Urinary bladder (tissue), 4 donors: ENCODE data around the gene FLNC. TPM values are rescaled to one million over a fixed set of nuclear protein-coding genes. Genes with fewer than 3 reads are reported as not detected.

Experiments
- DNase-seq: peaks from one replicate; pipeline ENCODE4 v3.0.0-alpha.2; 2015; ENCODE audit errors: extremely low spot score
- H3K27ac ChIP-seq: one replicate; pipeline ENCODE4 v1.5.1; 2013; ENCODE audit warnings: low read depth, mild to moderate bottlenecking, moderate library complexity
- H3K36me3 ChIP-seq: one replicate; pipeline ENCODE4 v1.6.1; 2013; ENCODE audit warnings: mild to moderate bottlenecking, moderate library complexity; ENCODE audit not compliant: insufficient read depth
- H3K4me1 ChIP-seq: one replicate; pipeline ENCODE4 v1.6.1; 2013; ENCODE audit warnings: mild to moderate bottlenecking, moderate library complexity; ENCODE audit not compliant: insufficient read depth
- H3K4me3 ChIP-seq: one replicate; pipeline ENCODE4 v1.5.1; 2013; ENCODE audit warnings: low read depth, low read length
- WGBS: extraction: QIAGEN DNeasy Blood & Tissue Kit; methylation state at CpG from one replicate; pipeline ENCODE4 v1.1.7; 2013; 5-methylcytosine and 5-hydroxymethylcytosine counted together
- polyA plus RNA-seq: library from polyadenylated mRNA; stranded (reverse); fragments of 200-250 nt; gene quantifications from one replicate; pipeline ENCODE4 v1.2.3, GENCODE V29; 2013
- total RNA-seq: library from RNA; depleted of rRNA; stranded (reverse); fragments of >200 nt; gene quantifications from one replicate; pipeline ENCODE4 v1.2.3, GENCODE V29; 2014
- donor health status: healthy with polysubstance abuse.
- donor health status: healthy.

FLNC gene
- total and polyA plus RNA-seq, 2 donors = 136 to 336 TPM

- Histone ChIP-seq H3K4me3 (no peak overlapping the region), H3K4me1 (no peaks in the 10 kb centered on the region), H3K36me3 (no peaks in the 10 kb centered on the region), H3K27ac (no peak overlapping the region)
- WGBS = 46% methylated on average over 19 of the region's 19 CpGs
- DNase-seq = no peak
Measured at GRCh38 chr7:128883622-128884448, 53.6 kb downstream of the FLNC start.

GRCh38 chr7:128884561-128885369 is 54.6 kb downstream of the FLNC start:
- DNase-seq = no peak
- Histone ChIP-seq H3K4me3 (no peak overlapping the region), H3K4me1 (no peaks in the 10 kb centered on the region), H3K27ac (no peak overlapping the region), H3K36me3 (no peaks in the 10 kb centered on the region)
- 82% methylated on average over 26 of the region's 26 CpGs for WGBS

- no peak overlapping the region for H3K27ac ChIP-seq
- H3K36me3 ChIP-seq = no peaks in the 10 kb centered on the region
- WGBS = 91% methylated on average over 10 of the region's 10 CpGs
Measured at GRCh38 chr7:128885370-128886187, 55.4 kb downstream of the FLNC start.

GRCh38 chr7:128886391-128887168 is 56.4 kb downstream of the FLNC start:
- Histone ChIP-seq H3K36me3 (no peaks in the 10 kb centered on the region), H3K4me1 (no peaks in the 10 kb centered on the region), H3K4me3 (no peak overlapping the region), H3K27ac (no peak overlapping the region)
- 65% methylated on average over 14 of the region's 14 CpGs for WGBS
- no peak for DNase-seq

More at GRCh38 chr7:128885370-128886187, 55.4 kb downstream of the FLNC start:
- Histone ChIP-seq H3K4me3 (no peak overlapping the region), H3K4me1 (no peaks in the 10 kb centered on the region)
- DNase-seq = no peak

- H3K4me1 ChIP-seq = no peaks in the 10 kb centered on the region
- no peak overlapping the region for H3K27ac ChIP-seq
- H3K4me3 ChIP-seq = no peak overlapping the region
- 87% methylated on average over 7 of the region's 7 CpGs for WGBS
- DNase-seq = no peak
- no peaks in the 10 kb centered on the region for H3K36me3 ChIP-seq
Measured at GRCh38 chr7:128887169-128888038, 57.2 kb downstream of the FLNC start.

GRCh38 chr7:128888039-128888755 is 58.0 kb downstream of the FLNC start:
- no peak overlapping the region for H3K4me3 ChIP-seq
- DNase-seq = no peak
- no peaks in the 10 kb centered on the region for H3K4me1 ChIP-seq
- H3K27ac ChIP-seq = no peak overlapping the region
- H3K36me3 ChIP-seq = no peaks in the 10 kb centered on the region
- WGBS = 87% methylated on average over 7 of the region's 7 CpGs

- 88% methylated on average over 11 of the region's 11 CpGs for WGBS
Measured at GRCh38 chr7:128888756-128889095, 58.5 kb downstream of the FLNC start.

GRCh38 chr7:128889121-128889520 is 58.9 kb downstream of the FLNC start:
- Histone ChIP-seq H3K4me3 (no peak overlapping the region), H3K27ac (no peak overlapping the region), H3K4me1 (no peaks in the 10 kb centered on the region), H3K36me3 (no peaks in the 10 kb centered on the region)
- WGBS = 67% methylated on average over 8 of the region's 8 CpGs
- DNase-seq = no peak

More at GRCh38 chr7:128888756-128889095, 58.5 kb downstream of the FLNC start:
- DNase-seq = no peak
- H3K4me3 ChIP-seq = no peak overlapping the region
- H3K36me3 ChIP-seq = no peaks in the 10 kb centered on the region
- H3K27ac ChIP-seq = no peak overlapping the region
- H3K4me1 ChIP-seq = no peaks in the 10 kb centered on the region

GRCh38 chr7:128890306-128891109 is 60.3 kb downstream of the FLNC start:
- WGBS = 34% methylated on average over 67 of the region's 67 CpGs

GRCh38 chr7:128891110-128891941 is 61.1 kb downstream of the FLNC start:
- no peak for DNase-seq
- 48% methylated on average over 41 of the region's 41 CpGs for WGBS
- H3K4me3 ChIP-seq = peak overlapping the region; percentile 30
- H3K27ac ChIP-seq = no peak overlapping the region
- no peaks in the 10 kb centered on the region for H3K36me3 ChIP-seq
- H3K4me1 ChIP-seq = no peaks in the 10 kb centered on the region

More at GRCh38 chr7:128890306-128891109, 60.3 kb downstream of the FLNC start:
- DNase-seq = no peak
- H3K4me3 ChIP-seq = peak overlapping the region; percentile 30
- no peaks in the 10 kb centered on the region for H3K4me1 ChIP-seq
- H3K27ac ChIP-seq = no peak overlapping the region
- no peaks in the 10 kb centered on the region for H3K36me3 ChIP-seq
